ENCODE results near the gene IL7R.
A peak's percentile ranks its signal among the peaks of the same experiment; 100 is the strongest.

The IL7R gene

GRCh38 chr5:35878079-35878478 is 21.4 kb downstream of the IL7R start:
- no peak for TF ChIP-seq CTCF (IDR thresholded peaks at IDR 0.05; ENCODE audit: poor library complexity, severe bottlenecking)
- ATAC-seq (ENCODE audit: low read depth) = no peak
- no peaks in the 10 kb centered on the region for H3K9me3 ChIP-seq (ENCODE audit: severe bottlenecking)
- DNase-seq (ENCODE audit: low spot score) = no peak
- H3K27ac ChIP-seq (ENCODE audit: poor library complexity, severe bottlenecking) = no peak overlapping the region
- no peaks in the 10 kb centered on the region for H3K27me3 ChIP-seq (ENCODE audit: insufficient read depth, poor library complexity, severe bottlenecking)
- H3K4me1 ChIP-seq (ENCODE audit: insufficient read depth, poor library complexity, severe bottlenecking) = peaks cover 5% of the 10 kb centered on the region
- no peak overlapping the region for H3K4me3 ChIP-seq (ENCODE audit: severe bottlenecking)
- no peaks in the 10 kb centered on the region for H3K36me3 ChIP-seq (ENCODE audit: low read depth)

GRCh38 chr5:35879096-35879495 is 22.4 kb downstream of the IL7R start:
- Histone ChIP-seq H3K4me1 (ENCODE audit: insufficient read depth, poor library complexity, severe bottlenecking) (peaks cover 12% of the 10 kb centered on the region), H3K27me3 (ENCODE audit: insufficient read depth, poor library complexity, severe bottlenecking) (no peaks in the 10 kb centered on the region), H3K9me3 (ENCODE audit: severe bottlenecking) (no peaks in the 10 kb centered on the region), H3K4me3 (ENCODE audit: severe bottlenecking) (no peak overlapping the region), H3K27ac (ENCODE audit: poor library complexity, severe bottlenecking) (no peak overlapping the region), H3K36me3 (ENCODE audit: low read depth) (no peaks in the 10 kb centered on the region)
- TF ChIP-seq CTCF (IDR thresholded peaks at IDR 0.05; ENCODE audit: poor library complexity, severe bottlenecking) = no peak
- no peak for DNase-seq (ENCODE audit: low spot score)
- ATAC-seq (ENCODE audit: low read depth) = no peak

GRCh38 chr5:35879649-35880048 is 23.0 kb downstream of the IL7R start:
- H3K4me3 ChIP-seq (ENCODE audit: severe bottlenecking) = no peak overlapping the region
- no peaks in the 10 kb centered on the region for H3K27me3 ChIP-seq (ENCODE audit: insufficient read depth, poor library complexity, severe bottlenecking)
- no peaks in the 10 kb centered on the region for H3K9me3 ChIP-seq (ENCODE audit: severe bottlenecking)
- no peak for TF ChIP-seq CTCF (IDR thresholded peaks at IDR 0.05; ENCODE audit: poor library complexity, severe bottlenecking)
- no peak for DNase-seq (ENCODE audit: low spot score)
- no peaks in the 10 kb centered on the region for H3K36me3 ChIP-seq (ENCODE audit: low read depth)
- no peak for ATAC-seq (ENCODE audit: low read depth)
- no peak overlapping the region for H3K27ac ChIP-seq (ENCODE audit: poor library complexity, severe bottlenecking)
- H3K4me1 ChIP-seq (ENCODE audit: insufficient read depth, poor library complexity, severe bottlenecking) = peaks cover 18% of the 10 kb centered on the region

GRCh38 chr5:35880156-35880555 is 23.5 kb downstream of the IL7R start:
- Histone ChIP-seq H3K36me3 (ENCODE audit: low read depth) (no peaks in the 10 kb centered on the region), H3K27ac (ENCODE audit: poor library complexity, severe bottlenecking) (no peak overlapping the region), H3K4me1 (ENCODE audit: insufficient read depth, poor library complexity, severe bottlenecking) (peaks cover 23% of the 10 kb centered on the region), H3K4me3 (ENCODE audit: severe bottlenecking) (no peak overlapping the region), H3K27me3 (ENCODE audit: insufficient read depth, poor library complexity, severe bottlenecking) (no peaks in the 10 kb centered on the region), H3K9me3 (ENCODE audit: severe bottlenecking) (no peaks in the 10 kb centered on the region)
- ATAC-seq (ENCODE audit: low read depth) (no peak), DNase-seq (ENCODE audit: low spot score) (no peak)
- no peak for TF ChIP-seq CTCF (IDR thresholded peaks at IDR 0.05; ENCODE audit: poor library complexity, severe bottlenecking)

- no peak overlapping the region for H3K4me3 ChIP-seq (ENCODE audit: severe bottlenecking)
- no peaks in the 10 kb centered on the region for H3K9me3 ChIP-seq (ENCODE audit: severe bottlenecking)
- no peak for ATAC-seq (ENCODE audit: low read depth)
- peaks cover 20% of the 10 kb centered on the region for H3K4me1 ChIP-seq (ENCODE audit: insufficient read depth, poor library complexity, severe bottlenecking)
- no peaks in the 10 kb centered on the region for H3K36me3 ChIP-seq (ENCODE audit: low read depth)
- H3K27ac ChIP-seq (ENCODE audit: poor library complexity, severe bottlenecking) = peak overlapping the region; percentile 91
- no peak for DNase-seq (ENCODE audit: low spot score)
- TF ChIP-seq CTCF (IDR thresholded peaks at IDR 0.05; ENCODE audit: poor library complexity, severe bottlenecking) = no peak
- H3K27me3 ChIP-seq (ENCODE audit: insufficient read depth, poor library complexity, severe bottlenecking) = no peaks in the 10 kb centered on the region
These were observed 25.1 kb downstream of the IL7R start for GRCh38 chr5:35881758-35882157.

Data from RWPE2 (cell line).